ENCODE data around the gene ITGA5.

The ITGA5 gene

DNA sequence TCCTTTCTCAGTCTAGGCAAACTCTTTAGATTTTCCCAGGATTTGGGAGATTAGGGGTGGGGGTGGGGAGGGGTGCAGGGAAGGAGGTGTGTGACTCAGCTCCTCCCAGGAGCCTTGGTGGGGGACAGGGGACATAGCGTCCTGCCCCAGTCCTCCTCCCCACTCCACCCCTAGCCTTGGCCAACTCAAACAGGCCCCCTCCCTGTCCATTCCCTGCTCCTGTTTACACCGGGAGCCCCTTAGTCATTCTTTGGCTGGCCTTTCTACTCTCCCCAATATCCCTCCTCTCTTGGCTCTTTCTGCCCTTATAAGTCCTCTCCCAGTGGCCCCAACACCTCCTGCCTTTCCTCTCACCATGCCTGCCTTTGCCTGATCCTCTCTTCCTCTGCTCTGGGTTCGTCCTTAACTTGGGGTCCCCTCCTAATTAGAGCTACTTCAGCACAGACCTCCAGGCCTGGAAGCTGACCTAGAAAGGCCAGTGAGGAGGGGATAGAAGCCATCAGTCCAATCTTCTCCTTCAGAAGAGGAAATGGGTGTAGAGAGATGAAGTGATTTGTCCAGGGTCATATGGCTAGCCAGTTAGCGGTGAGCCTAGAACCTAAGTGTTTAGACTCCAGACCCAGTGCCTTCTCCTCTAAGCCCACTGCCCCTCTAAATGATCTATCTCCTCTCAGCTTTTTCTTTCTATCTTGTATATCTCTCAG is 2.3 kb upstream of the ITGA5 start:
- H3K4me1 Mint-ChIP-seq: peaks cover 34% of the 10 kb centered on the region
- no peak overlapping the region for H3K27ac Mint-ChIP-seq

GRCh38 chr12:54420766-54421144 is 1.7 kb upstream of the ITGA5 start:
- no peak overlapping the region for H3K4me3 Mint-ChIP-seq
- H3K4me1 Mint-ChIP-seq: peaks cover 35% of the 10 kb centered on the region
- H3K36me3 Mint-ChIP-seq: no peaks in the 10 kb centered on the region
- peaks cover 70% of the 10 kb centered on the region for H3K27me3 Mint-ChIP-seq
- H3K27ac Mint-ChIP-seq: no peak overlapping the region
- H3K9me3 Mint-ChIP-seq: no peaks in the 10 kb centered on the region
- no peak for ATAC-seq

More for the DNA sequence above, 2.3 kb upstream of the ITGA5 start:
- Mint-ChIP-seq H3K27me3 (peaks cover 75% of the 10 kb centered on the region), H3K9me3 (no peaks in the 10 kb centered on the region), H3K4me3 (no peak overlapping the region), H3K36me3 (no peaks in the 10 kb centered on the region)
- no peak for ATAC-seq

DNA sequence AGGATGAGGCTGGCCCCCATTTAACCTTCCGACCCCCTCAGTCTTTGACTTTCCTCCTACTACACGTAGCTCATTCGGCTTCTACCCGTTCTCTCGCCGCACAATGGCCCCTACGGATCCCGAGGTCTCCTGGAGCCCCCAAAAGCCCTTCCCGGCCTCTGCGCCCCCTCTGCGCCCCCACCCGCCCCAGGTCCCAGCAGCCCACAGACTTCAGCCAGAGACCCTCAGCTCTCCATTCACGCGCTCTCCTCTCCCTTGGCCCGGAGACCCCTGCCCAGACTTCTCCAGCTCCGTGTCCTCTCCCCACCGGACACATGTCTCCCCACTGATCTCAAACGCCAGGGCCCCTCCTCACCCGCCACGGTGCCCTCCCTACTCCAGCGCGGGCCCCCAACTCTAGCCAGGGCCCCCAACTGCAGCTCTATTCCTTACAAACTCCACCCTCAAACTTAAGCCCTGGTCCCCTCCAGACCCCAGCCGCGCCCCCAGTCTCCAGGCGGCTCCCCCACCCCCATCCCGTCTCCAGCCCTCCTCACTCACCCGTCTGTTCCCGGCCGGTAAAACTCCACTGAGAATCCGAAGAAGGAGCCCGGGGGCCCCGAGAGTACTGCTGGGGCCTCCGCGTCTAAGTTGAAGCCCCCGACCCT is 502 bp downstream of the ITGA5 start:
- Mint-ChIP-seq H3K4me1 (peaks cover 53% of the 10 kb centered on the region), H3K9me3 (no peaks in the 10 kb centered on the region), H3K27me3 (peaks cover 53% of the 10 kb centered on the region), H3K27ac (peak overlapping the region; percentile 26), H3K4me3 (peak overlapping the region; percentile 68), H3K36me3 (no peaks in the 10 kb centered on the region)
- no peak for ATAC-seq

- H3K9me3 Mint-ChIP-seq: no peaks in the 10 kb centered on the region
- H3K27ac Mint-ChIP-seq: peak overlapping the region; percentile 26
- ATAC-seq: no peak
- H3K27me3 Mint-ChIP-seq: peaks cover 46% of the 10 kb centered on the region
- H3K36me3 Mint-ChIP-seq: no peaks in the 10 kb centered on the region
- peaks cover 60% of the 10 kb centered on the region for H3K4me1 Mint-ChIP-seq
- H3K4me3 Mint-ChIP-seq: peak overlapping the region; percentile 68
Measured at GRCh38 chr12:54417712-54418440, 1.2 kb downstream of the ITGA5 start.

- Mint-ChIP-seq H3K27ac (peak overlapping the region; percentile 26), H3K36me3 (no peaks in the 10 kb centered on the region), H3K27me3 (peaks cover 38% of the 10 kb centered on the region), H3K4me1 (peaks cover 69% of the 10 kb centered on the region), H3K4me3 (no peak overlapping the region), H3K9me3 (no peaks in the 10 kb centered on the region)
- ATAC-seq: no peak
Measured at GRCh38 chr12:54416687-54417603, 2.1 kb downstream of the ITGA5 start.

DNA sequence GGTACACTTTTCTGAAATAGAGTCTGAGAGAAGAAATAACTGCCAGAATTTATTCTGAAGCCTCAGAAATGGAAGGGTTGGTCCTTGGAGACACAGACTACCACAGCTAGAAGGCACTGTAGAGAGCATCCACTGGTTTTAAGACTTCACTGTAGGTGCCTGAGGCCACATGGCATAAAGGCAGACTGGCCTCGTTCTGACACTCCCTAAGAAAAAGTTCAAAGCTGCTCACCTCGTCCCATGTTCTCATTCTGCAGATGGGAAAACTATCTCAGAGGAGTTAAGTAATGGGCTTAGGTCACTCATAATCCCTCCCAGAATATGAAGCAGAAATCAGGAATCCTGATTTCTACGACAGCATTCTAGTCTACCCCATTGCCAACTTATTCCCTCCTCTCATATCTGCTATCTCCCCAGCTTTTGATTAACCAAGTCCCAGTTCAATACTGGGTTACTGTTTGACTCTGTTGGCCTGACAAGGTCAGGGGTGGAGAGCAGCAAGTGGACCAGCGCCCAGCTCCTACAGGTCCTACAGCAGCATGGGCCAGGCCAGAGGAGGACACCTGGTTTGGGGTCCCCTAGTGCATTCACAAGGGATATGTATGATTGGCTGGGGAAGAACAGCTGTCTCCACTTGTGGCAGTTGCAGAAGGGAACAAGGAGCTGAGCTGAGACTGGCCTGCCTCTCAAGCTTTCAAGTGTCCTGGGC is 3.7 kb downstream of the ITGA5 start:
- no peaks in the 10 kb centered on the region for H3K9me3 Mint-ChIP-seq
- no peaks in the 10 kb centered on the region for H3K36me3 Mint-ChIP-seq
- H3K4me3 Mint-ChIP-seq: no peak overlapping the region
- peaks cover 23% of the 10 kb centered on the region for H3K27me3 Mint-ChIP-seq
- no peak for ATAC-seq
- H3K27ac Mint-ChIP-seq: no peak overlapping the region
- peaks cover 78% of the 10 kb centered on the region for H3K4me1 Mint-ChIP-seq

DNA sequence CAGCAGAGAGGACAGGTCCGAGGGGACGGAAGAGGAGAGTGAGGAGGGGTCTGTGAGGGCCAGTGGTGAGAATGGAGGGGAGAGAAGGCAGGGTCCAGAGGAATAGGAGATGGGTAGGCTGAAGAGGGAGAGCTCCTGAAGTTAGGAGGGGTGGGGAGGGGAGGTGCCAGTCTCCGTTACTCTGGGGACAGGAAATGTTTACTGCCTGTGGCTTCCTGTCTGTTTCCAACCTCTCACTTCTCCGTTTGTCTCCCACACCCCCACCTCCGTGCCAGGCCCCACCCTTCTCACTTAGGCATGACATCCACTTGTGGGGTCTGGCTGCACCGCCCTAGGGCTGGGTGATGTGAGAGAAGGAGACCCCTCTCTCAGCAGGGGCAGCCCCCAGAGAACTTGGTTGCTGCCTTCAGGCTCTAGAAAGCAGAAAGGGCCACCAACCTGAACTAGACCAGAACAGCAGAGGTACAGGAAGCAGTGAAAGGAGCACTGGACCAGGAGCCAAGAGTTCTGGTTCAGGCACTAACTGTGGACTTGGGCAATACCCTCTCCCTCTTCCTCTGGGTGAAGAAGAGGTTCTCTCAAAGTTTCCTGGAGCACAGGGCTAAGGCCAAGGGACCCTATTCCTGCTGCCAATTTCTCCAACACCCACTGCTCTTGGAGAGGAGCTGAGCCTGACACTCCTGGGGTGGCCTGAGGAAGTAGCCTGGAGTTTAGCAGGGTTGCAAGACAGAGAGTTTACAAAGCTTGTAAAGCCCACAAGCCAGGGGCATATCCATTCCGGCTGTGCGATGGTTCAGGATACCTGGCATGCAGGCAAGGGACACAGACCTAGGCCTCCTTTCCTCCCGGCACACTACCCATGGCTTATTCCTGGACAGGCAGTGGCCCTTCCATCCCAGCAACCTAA is 5.5 kb downstream of the ITGA5 start:
- peak overlapping the region; percentile 43 for H3K4me3 Mint-ChIP-seq
- no peaks in the 10 kb centered on the region for H3K36me3 Mint-ChIP-seq
- ATAC-seq: peak; percentile 83
- peak overlapping the region; percentile 74 for H3K27ac Mint-ChIP-seq
- H3K9me3 Mint-ChIP-seq: no peaks in the 10 kb centered on the region
- peaks cover 8% of the 10 kb centered on the region for H3K27me3 Mint-ChIP-seq
- H3K4me1 Mint-ChIP-seq: peaks cover 66% of the 10 kb centered on the region

DNA sequence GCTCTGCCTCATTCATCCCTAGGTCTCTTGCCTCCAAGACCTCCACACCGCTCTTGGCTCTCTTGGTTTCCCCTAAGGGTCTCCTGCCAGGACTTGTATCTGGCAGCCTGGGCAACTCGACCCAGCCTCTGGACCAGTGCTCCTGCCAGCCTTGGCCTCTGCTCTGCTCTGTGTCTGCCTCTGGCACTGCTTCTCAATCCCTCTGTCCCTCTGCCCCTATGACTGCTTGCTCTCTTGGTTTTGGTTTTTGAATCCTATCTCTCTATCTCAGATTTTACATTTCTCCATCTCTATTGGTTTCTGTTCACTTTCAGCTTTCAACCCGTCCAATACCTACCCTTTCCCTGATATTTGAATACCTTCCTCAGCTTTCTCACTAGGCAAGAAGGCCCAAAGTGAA is 6.3 kb downstream of the ITGA5 start:
- peaks cover under 1% of the 10 kb centered on the region for H3K27me3 Mint-ChIP-seq
- H3K27ac Mint-ChIP-seq: peak overlapping the region; percentile 74
- no peaks in the 10 kb centered on the region for H3K9me3 Mint-ChIP-seq
- peaks cover 60% of the 10 kb centered on the region for H3K4me1 Mint-ChIP-seq
- no peaks in the 10 kb centered on the region for H3K36me3 Mint-ChIP-seq
- ATAC-seq: peak; percentile 21
- H3K4me3 Mint-ChIP-seq: peak overlapping the region; percentile 29

DNA sequence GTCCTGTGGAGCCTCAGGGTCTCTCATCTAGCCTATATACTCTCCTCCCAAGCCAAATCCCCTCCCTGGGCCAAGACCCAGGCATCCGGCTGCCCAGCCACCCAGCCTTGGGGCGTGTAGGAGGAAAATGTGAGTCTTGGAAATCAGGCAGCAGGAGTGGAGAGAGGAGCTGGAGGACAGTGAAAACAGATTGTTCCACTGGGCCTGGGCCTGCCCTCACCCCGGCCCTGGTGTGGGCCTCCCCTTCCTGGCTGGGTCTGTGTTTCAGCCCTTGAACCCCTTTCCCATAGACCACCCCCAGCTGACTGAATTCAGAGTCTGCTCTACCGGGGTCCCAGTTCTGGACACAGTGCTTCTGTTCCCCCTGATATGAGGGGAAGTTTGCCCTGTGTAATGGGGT is 6.7 kb downstream of the ITGA5 start:
- no peak for ATAC-seq
- Mint-ChIP-seq H3K27me3 (no peaks in the 10 kb centered on the region), H3K4me3 (no peak overlapping the region), H3K9me3 (no peaks in the 10 kb centered on the region), H3K4me1 (peaks cover 60% of the 10 kb centered on the region), H3K27ac (peak overlapping the region; percentile 74), H3K36me3 (no peaks in the 10 kb centered on the region)

DNA sequence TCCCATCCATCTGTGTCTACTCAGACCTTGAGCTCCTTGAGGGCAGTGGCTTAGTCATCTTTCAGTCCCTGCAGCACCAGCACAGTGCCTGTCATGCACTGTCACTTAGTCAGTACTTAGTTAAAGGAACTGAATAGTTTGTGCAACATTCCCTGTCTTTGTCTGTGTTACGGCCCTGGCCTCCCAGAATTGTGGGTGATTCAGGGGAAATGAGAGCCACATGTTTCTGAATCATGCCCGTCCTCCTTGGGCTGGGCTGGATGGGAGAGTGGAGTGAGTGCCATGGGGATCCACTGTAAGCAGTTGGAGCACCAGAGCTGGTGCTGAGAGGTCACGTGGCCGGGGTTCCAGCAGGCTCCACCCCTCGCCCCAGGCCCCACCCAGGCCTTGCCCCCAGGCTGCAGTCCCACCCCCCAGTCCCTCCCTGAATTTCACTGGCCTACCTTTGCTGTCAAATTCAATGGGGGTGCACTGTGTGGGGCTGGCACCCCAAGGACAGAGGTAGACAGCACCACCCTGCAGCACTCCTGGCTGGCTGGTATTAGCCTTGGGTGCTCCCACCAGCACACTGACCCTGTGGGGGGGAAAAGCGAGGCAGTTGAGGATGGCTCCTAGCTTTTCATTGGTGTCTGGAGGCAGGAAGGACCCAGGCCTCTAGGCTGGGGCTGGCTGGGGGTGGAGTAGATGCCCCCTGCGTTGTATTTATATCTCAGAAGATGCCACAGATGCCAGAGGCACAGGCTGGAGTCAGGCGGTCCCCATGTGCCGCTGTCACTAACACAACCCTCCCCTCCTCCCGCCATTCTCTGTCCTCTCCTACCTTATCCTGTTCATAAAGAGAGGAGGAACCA is 7.5 kb downstream of the ITGA5 start:
- no peaks in the 10 kb centered on the region for H3K36me3 Mint-ChIP-seq
- H3K4me1 Mint-ChIP-seq: peaks cover 56% of the 10 kb centered on the region
- ATAC-seq: peak; percentile 22
- peaks cover under 1% of the 10 kb centered on the region for H3K27me3 Mint-ChIP-seq
- no peak overlapping the region for H3K4me3 Mint-ChIP-seq
- H3K9me3 Mint-ChIP-seq: no peaks in the 10 kb centered on the region
- H3K27ac Mint-ChIP-seq: peak overlapping the region; percentile 74

GRCh38 chr12:54409267-54409666 is 9.8 kb downstream of the ITGA5 start:
- Mint-ChIP-seq H3K27ac (no peak overlapping the region), H3K36me3 (no peaks in the 10 kb centered on the region), H3K4me3 (no peak overlapping the region), H3K27me3 (peaks cover 11% of the 10 kb centered on the region), H3K4me1 (peaks cover 46% of the 10 kb centered on the region), H3K9me3 (no peaks in the 10 kb centered on the region)
- ATAC-seq: peak; percentile 1

- peaks cover 27% of the 10 kb centered on the region for H3K4me1 Mint-ChIP-seq
- H3K36me3 Mint-ChIP-seq: no peaks in the 10 kb centered on the region
- ATAC-seq: peak; percentile 31
- no peaks in the 10 kb centered on the region for H3K9me3 Mint-ChIP-seq
- no peak overlapping the region for H3K4me3 Mint-ChIP-seq
- peak overlapping the region; percentile 1 for H3K27ac Mint-ChIP-seq
- peaks cover 11% of the 10 kb centered on the region for H3K27me3 Mint-ChIP-seq
Measured at GRCh38 chr12:54407183-54407905, 11.7 kb downstream of the ITGA5 start.

All from stimulated activated memory B cell treated with anti-CD40 and anti-IgM and Interleukin-4, amounts not matched to agents 10 μg/mL and 1 μg/mL and 100 μg/mL, for 72 hours (primary cell).